GM12878 (cell line): ENCODE measurements around the gene IQGAP2. TPM values are rescaled to one million over a fixed set of nuclear protein-coding genes. Genes with fewer than 3 reads are reported as not detected.

Source experiments
- BRCA1 ChIP-seq: IDR thresholded peaks from 2 replicates; pipeline ENCODE4 v1.6.1; 2011; ENCODE audit warnings: low read depth, low read length, improper control_type of control experiment
- CBFB ChIP-seq: IDR thresholded peaks from 2 replicates; pipeline ENCODE4 v1.6.1; 2016; ENCODE audit warnings: antibody characterized with exemption, low read depth
- CEBPB ChIP-seq, 2 experiments: fragments of 150-350 bp in 1 of 2; IDR thresholded peaks; 2 replicates each; pipeline ENCODE4 v1.6.1; 2012 to 2014; ENCODE audit warnings: low read depth in 2 of 2, low read length in 2 of 2, borderline replicate concordance in 1 of 2, inconsistent platforms in 1 of 2
- CEBPZ ChIP-seq: fragments of 150-350 bp; IDR thresholded peaks from 2 replicates; pipeline ENCODE4 v1.6.1; 2016; ENCODE audit warnings: low read depth, low read length
- CHD4 ChIP-seq: fragments of 200-600 bp; sonication (generic); IDR thresholded peaks from 2 replicates; pipeline ENCODE4 v1.6.1; 2016; ENCODE audit warnings: mild to moderate bottlenecking
- EGR1 ChIP-seq, 2 experiments: IDR thresholded peaks; 1 replicate in 1 of 2; 2 replicates in 1 of 2; pipeline ENCODE4 v1.6.1; 2011 to 2012; ENCODE audit warnings: low read depth in 2 of 2, low read length in 2 of 2, borderline replicate concordance in 1 of 2, mild to moderate bottlenecking in 1 of 2, moderate library complexity in 1 of 2
- GATAD2B ChIP-seq: fragments of 450-650 bp; conservative IDR thresholded peaks from 2 replicates; pipeline ENCODE4 v1.6.1; 2017; ENCODE audit warnings: low read depth, mild to moderate bottlenecking, moderate library complexity
- HDGF ChIP-seq: fragments of 450-650 bp; IDR thresholded peaks from 2 replicates; pipeline ENCODE4 v1.6.1; 2016; ENCODE audit warnings: antibody characterized with exemption
- KAT2A ChIP-seq: conservative IDR thresholded peaks from 2 replicates; pipeline ENCODE4 v1.6.1; 2011; ENCODE audit warnings: low read depth, low read length; ENCODE audit not compliant: control insufficient read depth
- MXI1 ChIP-seq: fragments of 150-350 bp; IDR thresholded peaks from 2 replicates; pipeline ENCODE4 v1.6.1; 2011; ENCODE audit warnings: low read depth, mild to moderate bottlenecking, inconsistent platforms, low read length, improper control_type of control experiment
- NBN ChIP-seq: fragments of 450-650 bp; IDR thresholded peaks from 2 replicates; pipeline ENCODE4 v1.6.1; 2016
- NFXL1 ChIP-seq: fragments of 450-650 bp; IDR thresholded peaks from 2 replicates; pipeline ENCODE4 v1.6.1; 2017; ENCODE audit warnings: antibody characterized with exemption, mild to moderate bottlenecking, borderline replicate concordance
- NRF1 ChIP-seq: conservative IDR thresholded peaks from 2 replicates; pipeline ENCODE4 v1.6.1; 2011; ENCODE audit warnings: mild to moderate bottlenecking, low read depth, low read length, improper control_type of control experiment
- POU2F2 ChIP-seq: IDR thresholded peaks from 3 replicates; pipeline ENCODE4 v1.6.1; 2011; ENCODE audit warnings: low read depth, mild to moderate bottlenecking, low read length, borderline replicate concordance
- RCOR1 ChIP-seq: conservative IDR thresholded peaks from 2 replicates; pipeline ENCODE4 v1.6.1; 2012; ENCODE audit warnings: low read depth, low read length, improper control_type of control experiment
- RELA ChIP-seq: fragments of 450-650 bp; IDR thresholded peaks from 2 replicates; pipeline ENCODE4 v1.8.0; 2014; ENCODE audit warnings: borderline replicate concordance; ENCODE audit not compliant: partially characterized antibody
- SMAD5 ChIP-seq: IDR thresholded peaks from 2 replicates; pipeline ENCODE4 v1.6.1; 2016; ENCODE audit warnings: antibody characterized with exemption, low read depth
- SREBF1 ChIP-seq: IDR thresholded peaks from 2 replicates; pipeline ENCODE4 v1.6.1; 2012; ENCODE audit warnings: mild to moderate bottlenecking, low read length
- TCF12 ChIP-seq: IDR thresholded peaks from 2 replicates; pipeline ENCODE4 v1.6.1; 2011; ENCODE audit warnings: low read depth, mild to moderate bottlenecking, low read length
- USF1 ChIP-seq: IDR thresholded peaks from 2 replicates; pipeline ENCODE4 v1.6.1; 2011; ENCODE audit warnings: borderline replicate concordance, low read depth, mild to moderate bottlenecking, moderate library complexity, mixed read lengths, low read length; ENCODE audit not compliant: insufficient read depth; ENCODE audit errors: extremely low read length
- ZBED1 ChIP-seq: IDR thresholded peaks from 2 replicates; pipeline ENCODE4 v1.6.1; 2016; ENCODE audit warnings: borderline replicate concordance
- ZNF592 ChIP-seq: fragments of 450-650 bp; IDR thresholded peaks from 2 replicates; pipeline ENCODE4 v1.6.1; 2017; ENCODE audit warnings: mild to moderate bottlenecking, moderate library complexity
- ZZZ3 ChIP-seq: IDR thresholded peaks from 2 replicates; pipeline ENCODE4 v1.6.1; 2011; ENCODE audit warnings: low read depth; ENCODE audit not compliant: control insufficient read depth, insufficient read length
- polyA plus RNA-seq, 11 experiments: library from polyadenylated mRNA; depleted of rRNA in 4 of 11; unstranded in 6 of 11; stranded (reverse) in 5 of 11; fragments of >200 nt; fragmentation: Nextera tagmentation in 4 of 11; fragmentation: Illumina TruSeq in 1 of 11; extraction: Ambion mirVana in 4 of 11; extraction: Trizol in 1 of 11; gene quantifications; 1 replicate in 1 of 11; 2 replicates in 10 of 11; pipeline versions ENCODE4 v1.2.1 to v1.2.3, GENCODE V29; 2011 to 2016; ENCODE audit warnings: inconsistent platforms in 2 of 11, missing spikeins in 2 of 11, low read depth in 1 of 11
- total RNA-seq, 4 experiments: library from RNA; depleted of rRNA in 3 of 4; stranded (reverse); fragments of >200 nt in 3 of 4; fragmentation: Illumina TruSeq in 1 of 4; extraction: Trizol in 1 of 4; gene quantifications; 2 replicates each; pipeline versions ENCODE4 v1.2.1 to v1.2.3, GENCODE V29; 2013 to 2021

Gene IQGAP2
- total and polyA plus RNA-seq, 10 of the 15 experiments (the other 5 are each of a cell fraction or from before 2014, with no cell fraction given): 14.5 to 41.4 (median 21.8) TPM

GRCh38 chr5:76402886-76403765, at the start of gene IQGAP2 (continued):
- TF ChIP-seq USF1: peak; percentile 6
- peak; percentile 57; the same call in 1 of the 2 replicates for TF ChIP-seq CBFB
- peak; percentile 49 for TF ChIP-seq RELA
- TF ChIP-seq ZBED1: no peak
- peak; percentile 97 for TF ChIP-seq TCF12
- TF ChIP-seq GATAD2B: peak; percentile 87
- no peak for TF ChIP-seq POU2F2
- TF ChIP-seq NRF1: no peak
- TF ChIP-seq SMAD5: no peak
- TF ChIP-seq CHD4: no peak
- peak; percentile 98 for TF ChIP-seq NBN
- TF ChIP-seq NFXL1: no peak
- TF ChIP-seq CEBPZ: no peak
- no peak for TF ChIP-seq KAT2A
- TF ChIP-seq BRCA1: no peak
- peak; percentile 46; the same call in 1 of the 2 replicates for TF ChIP-seq ZNF592
- TF ChIP-seq SREBF1: no peak
- TF ChIP-seq CEBPB (IDR thresholded peaks at IDR 0.05; ENCODE audit: borderline replicate concordance in 1 of 2, low read depth in 2 of 2, low read length in 2 of 2): no peak
- no peak for TF ChIP-seq HDGF
- TF ChIP-seq EGR1 (IDR thresholded peaks at IDR 0.05; ENCODE audit: borderline replicate concordance in 1 of 2, low read depth in 2 of 2, low read length in 2 of 2): peak in 1 of 2 experiments; percentile 82; a peak in 2 of 3 replicates
- TF ChIP-seq RCOR1: no peak; the same call in 1 of the 2 replicates
- no peak for TF ChIP-seq ZZZ3
- no peak for TF ChIP-seq MXI1
